GM10248 (cell line): ENCODE measurements around the gene KIAA0513.

Experiments
- CTCF ChIA-PET: fragments of 300-600 bp; sonication (Branson Sonifier 250); formaldehyde crosslinking; extraction: SDS; loops from one replicate; lab custom pipeline; 2021; ENCODE audit warnings: antibody characterized with exemption; lab: Yijun Ruan, JAX
- POLR2A ChIA-PET: fragments of 350-650 bp; sonication (Branson Sonifier 250); formaldehyde crosslinking; extraction: SDS; loops from one replicate; lab custom pipeline; 2020; ENCODE audit warnings: antibody characterized with exemption; lab: Yijun Ruan, JAX
- DNase-seq: peaks from one replicate; pipeline ENCODE4 v3.0.0; 2012; ENCODE audit errors: extremely low spot score
- TF ChIP-seq, protein P1 (sequence below): IDR thresholded peaks from 2 replicates; pipeline ENCODE4 v1.5.1; 2012; ENCODE audit warnings: mild to moderate bottlenecking, low read depth; ENCODE audit errors: extremely low read depth, missing control alignments, control extremely low read depth

KIAA0513 gene

DNA sequence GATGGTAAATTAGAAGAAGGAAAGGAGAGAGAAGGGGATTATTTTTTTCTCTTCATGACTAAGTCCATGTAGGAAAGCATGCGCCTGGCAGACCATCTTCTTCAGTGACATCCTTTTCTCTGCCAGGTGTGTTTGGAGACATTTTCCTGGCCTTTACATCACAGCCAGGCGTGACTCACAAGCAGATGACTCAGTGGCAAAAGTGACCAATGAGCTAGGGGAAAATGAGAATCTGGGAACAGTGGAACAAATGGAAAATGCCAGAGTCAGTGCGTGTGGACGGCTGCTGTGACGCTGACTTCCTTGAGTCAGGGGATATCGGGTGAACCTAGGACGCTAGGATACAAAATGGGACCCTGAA is 9.4 kb downstream of the KIAA0513 start:
- ChIA-PET POLR2A (no interaction called here), CTCF (no interaction called here)
- TF ChIP-seq, protein P1, sequence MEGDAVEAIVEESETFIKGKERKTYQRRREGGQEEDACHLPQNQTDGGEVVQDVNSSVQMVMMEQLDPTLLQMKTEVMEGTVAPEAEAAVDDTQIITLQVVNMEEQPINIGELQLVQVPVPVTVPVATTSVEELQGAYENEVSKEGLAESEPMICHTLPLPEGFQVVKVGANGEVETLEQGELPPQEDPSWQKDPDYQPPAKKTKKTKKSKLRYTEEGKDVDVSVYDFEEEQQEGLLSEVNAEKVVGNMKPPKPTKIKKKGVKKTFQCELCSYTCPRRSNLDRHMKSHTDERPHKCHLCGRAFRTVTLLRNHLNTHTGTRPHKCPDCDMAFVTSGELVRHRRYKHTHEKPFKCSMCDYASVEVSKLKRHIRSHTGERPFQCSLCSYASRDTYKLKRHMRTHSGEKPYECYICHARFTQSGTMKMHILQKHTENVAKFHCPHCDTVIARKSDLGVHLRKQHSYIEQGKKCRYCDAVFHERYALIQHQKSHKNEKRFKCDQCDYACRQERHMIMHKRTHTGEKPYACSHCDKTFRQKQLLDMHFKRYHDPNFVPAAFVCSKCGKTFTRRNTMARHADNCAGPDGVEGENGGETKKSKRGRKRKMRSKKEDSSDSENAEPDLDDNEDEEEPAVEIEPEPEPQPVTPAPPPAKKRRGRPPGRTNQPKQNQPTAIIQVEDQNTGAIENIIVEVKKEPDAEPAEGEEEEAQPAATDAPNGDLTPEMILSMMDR, result no peak
- no peak for DNase-seq

GRCh38 chr16:85037721-85038120 is 10.1 kb downstream of the KIAA0513 start:
- ChIA-PET POLR2A (no interaction called here), CTCF (no interaction called here)
- TF ChIP-seq, protein P1, result no peak
- DNase-seq, result no peak

- POLR2A ChIA-PET, result no interaction called here
- TF ChIP-seq, protein P1, result no peak
- CTCF ChIA-PET, result no interaction called here
- DNase-seq, result no peak
Measured at GRCh38 chr16:85040685-85041084, 13.1 kb downstream of the KIAA0513 start.

DNA sequence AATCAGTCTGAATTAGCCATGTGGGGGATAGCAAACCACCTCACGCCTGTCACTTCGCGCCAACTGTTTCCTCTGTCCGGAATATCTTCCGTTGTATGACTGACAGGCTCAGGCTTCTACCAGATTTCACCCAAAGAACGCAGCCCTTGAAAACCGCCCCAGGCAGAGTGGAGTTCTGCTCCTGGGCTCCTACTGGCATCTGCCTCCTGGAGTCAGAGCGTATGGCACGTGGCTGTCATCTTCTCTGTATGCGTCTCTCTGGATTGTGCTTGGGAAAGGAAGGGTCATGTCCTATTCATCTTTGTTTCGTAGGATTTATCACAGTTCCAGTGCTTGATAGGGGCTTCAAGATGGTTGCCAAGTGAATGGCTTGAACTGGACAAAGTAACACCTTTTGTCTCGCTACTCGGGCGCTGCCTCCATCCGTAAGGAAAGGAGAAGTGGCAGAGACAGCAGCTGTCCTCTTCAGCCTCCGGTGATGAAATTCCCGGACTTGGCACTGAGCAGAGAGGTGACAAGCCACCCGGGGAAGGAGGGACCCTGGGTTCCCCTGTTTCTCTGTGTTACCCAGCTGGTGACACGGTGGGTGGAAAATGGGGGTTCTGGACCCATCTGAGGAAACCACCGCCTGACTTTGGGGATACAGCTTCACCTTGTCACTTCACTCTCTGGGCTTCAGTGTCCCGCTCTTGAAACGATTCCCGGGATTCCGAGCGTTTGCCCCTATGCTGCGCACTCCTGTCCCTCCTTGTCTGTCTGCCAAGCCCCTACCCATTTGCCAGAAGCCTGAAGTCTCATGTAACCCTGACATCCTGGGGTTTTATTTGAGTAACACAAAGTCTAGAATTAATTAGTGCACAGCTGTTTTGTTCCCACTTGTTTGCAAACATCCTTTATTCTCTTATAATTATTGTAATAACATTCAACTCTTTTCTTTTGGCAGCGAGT is 13.9 kb downstream of the KIAA0513 start:
- CTCF ChIA-PET, result interaction anchor here (1.3 kb wide), 2 partner anchors 9 to 14 kb away, joined by 3 to 4 read pairs; partner anchors contain the start of gene KIAA0513
- POLR2A ChIA-PET, result no interaction called here
- TF ChIP-seq, protein P1, result no peak
- DNase-seq, result no peak

DNA sequence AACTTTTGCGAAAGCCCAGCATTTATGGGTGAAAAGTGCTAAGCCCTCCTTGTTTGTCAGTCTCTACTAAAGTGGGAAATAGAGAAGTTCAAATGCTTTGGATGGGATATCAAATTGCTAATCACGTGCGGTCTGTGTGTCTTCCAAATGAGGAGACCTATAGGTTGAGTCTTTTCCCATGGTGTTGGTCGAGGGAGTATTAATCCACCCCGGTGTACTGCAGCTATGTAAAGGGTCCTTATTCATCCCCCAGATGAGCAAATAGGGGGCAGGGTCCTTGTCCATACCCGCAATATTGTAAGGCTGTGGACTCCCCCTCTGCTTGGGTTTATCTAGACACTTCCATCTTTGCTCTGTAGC is 14.6 kb downstream of the KIAA0513 start:
- ChIA-PET CTCF (interaction anchor here (1.3 to 1.4 kb wide), 3 partner anchors 9 to 15 kb away, joined by 3 to 4 read pairs (median 4); partner anchors contain the start of gene KIAA0513), POLR2A (no interaction called here)
- TF ChIP-seq, protein P1, result no peak
- no peak for DNase-seq

DNA sequence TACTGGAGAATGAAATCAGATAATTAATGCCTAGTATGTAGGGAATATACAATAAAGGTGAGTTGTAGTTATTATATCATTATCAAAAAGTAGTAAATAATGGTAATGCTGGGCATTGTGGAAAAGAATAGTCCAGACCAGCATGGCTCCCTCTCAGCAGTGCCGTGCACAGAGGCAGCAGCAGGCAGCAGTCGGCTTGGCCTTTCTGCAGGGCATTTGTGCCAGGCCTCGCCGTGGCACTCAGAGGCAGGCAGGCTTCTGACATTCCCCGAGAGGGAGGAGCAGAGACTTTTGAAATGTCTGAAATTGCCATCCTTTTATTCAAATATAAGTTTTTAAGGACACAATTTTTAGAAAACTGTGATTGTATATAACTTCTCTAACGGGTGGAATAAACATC is 15.0 kb downstream of the KIAA0513 start:
- TF ChIP-seq, protein P1, result no peak
- no peak for DNase-seq
- ChIA-PET POLR2A (interaction anchor here (0.6 kb wide), 1 partner anchor 1162 kb away, joined by 6 read pairs; no protein-coding TSS in a partner anchor), CTCF (interaction anchor here (1.3 to 1.4 kb wide), 2 partner anchors 8 to 14 kb away, joined by 4 read pairs; no protein-coding TSS in a partner anchor)
